NCI-H187 treated with DMSO at 0.1 percent for 48 hours (cell line): ENCODE results near the gene CAPN3.

ENCODE experiments used
- DNase-seq: peaks from one replicate; lab custom pipeline; 2025; lab: John Stamatoyannopoulos, UW

CAPN3 gene

DNA sequence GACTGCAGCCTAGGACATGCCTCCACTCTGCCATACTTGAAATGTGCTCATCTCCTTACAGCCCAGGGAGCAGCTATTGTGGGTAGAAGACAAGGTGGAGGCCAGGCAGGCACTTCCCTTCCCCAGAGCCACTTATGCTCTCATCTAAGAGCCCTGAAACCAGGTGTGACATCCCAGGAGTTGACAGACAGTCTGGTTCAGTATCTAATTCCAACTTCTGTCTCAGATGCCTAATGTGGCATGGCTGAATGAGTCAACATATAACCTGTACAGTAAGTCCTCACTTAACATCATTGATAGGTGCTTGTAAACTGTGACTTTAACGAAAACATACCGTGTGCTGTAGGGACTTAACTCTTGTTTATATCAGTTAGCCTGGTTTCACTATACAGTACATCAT is 1.2 kb upstream of the CAPN3 start:
- peak; percentile 8 for DNase-seq

DNA sequence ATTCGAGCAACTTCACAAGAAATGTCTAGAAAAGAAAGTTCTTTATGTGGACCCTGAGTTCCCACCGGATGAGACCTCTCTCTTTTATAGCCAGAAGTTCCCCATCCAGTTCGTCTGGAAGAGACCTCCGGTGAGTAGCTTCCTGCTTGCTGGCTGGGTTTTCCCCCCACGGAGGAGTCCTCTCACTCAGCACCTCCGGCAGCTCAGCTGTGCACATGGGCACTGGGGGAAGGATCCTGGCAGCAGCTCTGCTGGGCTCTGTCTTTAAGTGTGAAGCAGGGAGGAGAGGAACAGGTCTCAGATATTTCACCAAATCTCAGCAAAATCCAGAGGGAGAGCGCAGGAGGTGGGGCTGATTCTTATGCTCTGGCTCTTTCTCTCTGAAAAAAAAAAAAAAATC is 684 bp downstream of the CAPN3 start:
- DNase-seq: no peak

GRCh38 chr15:42360535-42361112 is 1.3 kb downstream of the CAPN3 start:
- no peak for DNase-seq

DNA sequence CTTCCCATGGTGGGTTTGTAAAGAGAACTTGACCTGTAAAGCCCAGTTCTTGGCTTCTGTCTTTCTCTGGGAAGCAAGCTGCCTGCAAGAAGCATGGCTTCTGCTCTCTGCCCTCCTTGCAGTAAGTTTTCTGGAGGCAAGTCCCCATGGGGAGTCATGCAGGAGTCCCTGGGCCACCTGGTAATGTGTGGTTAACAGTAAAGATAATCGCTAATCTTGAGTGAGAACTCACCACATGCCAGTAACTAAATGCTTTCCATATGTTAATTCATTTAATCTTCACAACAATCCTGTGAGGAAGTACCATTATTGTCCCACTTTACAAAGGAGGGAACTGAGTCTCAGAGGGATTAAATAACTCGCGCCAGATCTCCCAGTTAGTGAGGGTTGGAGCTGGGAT is 4.2 kb downstream of the CAPN3 start:
- DNase-seq: no peak

DNA sequence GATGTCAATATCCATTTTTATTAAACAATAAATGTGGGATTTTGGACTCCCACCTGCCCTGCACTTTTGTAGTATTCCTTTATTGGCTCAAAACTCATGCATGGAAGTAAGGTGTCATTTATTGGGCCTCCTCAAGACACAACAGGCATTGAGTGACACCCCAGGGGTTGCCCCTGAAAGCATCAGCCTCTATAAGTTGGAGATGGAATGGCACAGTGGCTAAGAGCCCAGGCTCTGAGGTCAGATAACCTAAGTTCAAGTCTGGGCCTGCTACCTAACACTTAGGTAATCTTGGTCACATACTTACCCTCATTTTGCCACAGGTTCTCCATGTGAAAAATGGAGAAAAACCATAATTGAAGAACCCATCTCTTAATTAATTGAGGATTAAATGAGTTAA is 4.6 kb downstream of the CAPN3 start:
- DNase-seq: no peak

DNA sequence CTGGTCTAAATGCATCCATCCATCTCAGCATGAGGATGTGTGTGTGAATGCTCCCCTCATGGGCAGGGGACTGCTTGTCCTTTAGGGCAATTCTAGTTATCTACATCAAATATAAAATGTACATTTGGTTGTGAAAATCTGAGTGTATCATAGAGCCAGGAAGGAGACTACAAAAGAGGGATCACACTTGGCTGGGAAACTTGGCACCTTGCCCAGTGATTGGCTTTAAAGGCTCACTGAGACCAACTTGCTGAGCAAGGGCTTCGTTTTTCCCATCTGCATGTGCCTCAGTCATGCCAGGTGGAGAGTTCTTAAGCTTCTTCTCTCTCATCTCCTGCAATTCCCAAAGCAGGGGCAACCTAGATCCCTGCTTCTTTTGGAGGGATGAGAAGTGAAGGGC is 5.2 kb downstream of the CAPN3 start:
- no peak for DNase-seq

GRCh38 chr15:42365921-42366550 is 6.7 kb downstream of the CAPN3 start:
- no peak for DNase-seq

GRCh38 chr15:42367041-42367440 is 7.7 kb downstream of the CAPN3 start:
- DNase-seq: no peak

- no peak for DNase-seq
Observed at GRCh38 chr15:42368096-42368495, 8.8 kb downstream of the CAPN3 start.

DNA sequence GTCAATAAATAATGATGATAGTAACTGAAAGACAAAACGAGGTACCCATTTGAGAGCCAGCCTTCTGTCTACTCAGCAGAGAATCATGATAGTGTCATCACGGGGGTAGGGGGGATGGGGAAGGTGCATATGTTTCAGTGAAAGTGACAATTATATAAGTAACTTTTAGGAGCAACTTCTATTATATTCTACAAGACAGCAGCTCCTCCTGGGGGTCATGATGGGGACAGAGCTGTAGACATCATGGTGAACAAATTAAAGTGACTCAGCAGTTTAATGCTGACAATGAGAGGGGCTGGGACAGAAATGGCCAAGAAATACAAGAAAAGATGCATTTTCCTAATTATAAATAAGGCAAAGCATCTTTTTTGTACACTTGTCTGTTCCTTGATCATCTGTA is 11.8 kb downstream of the CAPN3 start:
- DNase-seq: no peak

DNA sequence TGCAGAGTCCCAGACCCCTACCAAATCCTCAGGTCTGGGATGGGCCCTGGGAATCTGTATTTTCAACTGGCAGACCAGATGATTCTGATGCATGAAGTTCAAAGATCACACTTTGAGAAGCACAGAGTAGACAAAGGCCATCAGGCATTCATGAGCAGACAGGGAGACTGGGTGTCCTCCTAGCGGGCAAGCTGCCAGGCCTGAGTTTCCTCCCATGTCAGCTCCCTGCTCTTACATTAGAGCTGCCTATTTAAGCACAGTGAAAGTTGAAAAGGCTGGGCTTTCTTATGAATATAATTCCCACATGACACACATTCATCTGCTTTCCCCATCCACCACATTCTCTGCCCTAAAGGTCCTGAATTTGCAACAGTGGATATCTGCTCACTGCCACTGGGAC is 14.0 kb downstream of the CAPN3 start:
- DNase-seq: no peak

DNA sequence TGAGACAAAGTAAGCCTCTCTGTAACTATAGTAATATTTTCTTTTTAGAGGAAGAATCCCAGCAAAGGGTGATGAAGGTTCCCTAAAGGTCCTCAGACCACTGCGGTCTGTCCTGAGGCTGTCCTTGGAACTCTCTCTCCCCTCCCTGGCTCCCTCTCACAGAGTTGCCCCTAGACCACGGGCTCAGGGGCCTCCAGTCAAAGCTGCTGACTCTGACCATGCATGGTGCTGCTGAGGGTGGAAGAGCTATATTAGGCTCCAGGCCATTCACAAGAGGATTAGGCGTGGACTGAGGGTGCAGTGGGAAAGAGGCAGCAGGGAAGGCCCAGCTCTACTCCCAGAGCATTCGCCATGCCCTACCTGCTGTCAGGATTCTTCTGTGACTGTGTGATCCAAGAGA is 14.6 kb downstream of the CAPN3 start:
- DNase-seq: no peak

GRCh38 chr15:42374810-42375209 is 15.5 kb downstream of the CAPN3 start:
- DNase-seq: no peak

GRCh38 chr15:42375252-42375651 is 16.0 kb downstream of the CAPN3 start:
- no peak for DNase-seq

GRCh38 chr15:42375941-42376340 is 16.6 kb downstream of the CAPN3 start:
- no peak for DNase-seq

DNA sequence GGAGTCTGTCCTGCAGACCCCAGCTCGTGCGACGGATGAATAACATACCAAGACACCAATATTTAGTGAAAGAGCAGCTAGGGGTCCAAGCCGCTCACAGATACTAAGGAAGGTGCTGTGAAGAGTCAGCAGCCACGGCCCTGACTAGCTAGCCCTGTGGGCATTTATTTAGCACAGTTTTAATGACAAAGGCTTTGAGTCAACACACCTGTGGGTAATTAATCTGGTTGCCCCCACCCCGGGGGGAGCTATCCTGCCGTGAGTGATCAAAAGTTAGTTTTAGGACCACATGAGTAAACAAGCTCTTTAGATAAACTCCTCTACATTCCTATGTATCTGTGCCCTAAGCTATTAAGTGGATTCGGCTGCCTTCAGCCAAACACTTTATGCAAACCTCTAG is 18.7 kb downstream of the CAPN3 start:
- no peak for DNase-seq

GRCh38 chr15:42384597-42384996 is 25.3 kb downstream of the CAPN3 start:
- DNase-seq: no peak

DNA sequence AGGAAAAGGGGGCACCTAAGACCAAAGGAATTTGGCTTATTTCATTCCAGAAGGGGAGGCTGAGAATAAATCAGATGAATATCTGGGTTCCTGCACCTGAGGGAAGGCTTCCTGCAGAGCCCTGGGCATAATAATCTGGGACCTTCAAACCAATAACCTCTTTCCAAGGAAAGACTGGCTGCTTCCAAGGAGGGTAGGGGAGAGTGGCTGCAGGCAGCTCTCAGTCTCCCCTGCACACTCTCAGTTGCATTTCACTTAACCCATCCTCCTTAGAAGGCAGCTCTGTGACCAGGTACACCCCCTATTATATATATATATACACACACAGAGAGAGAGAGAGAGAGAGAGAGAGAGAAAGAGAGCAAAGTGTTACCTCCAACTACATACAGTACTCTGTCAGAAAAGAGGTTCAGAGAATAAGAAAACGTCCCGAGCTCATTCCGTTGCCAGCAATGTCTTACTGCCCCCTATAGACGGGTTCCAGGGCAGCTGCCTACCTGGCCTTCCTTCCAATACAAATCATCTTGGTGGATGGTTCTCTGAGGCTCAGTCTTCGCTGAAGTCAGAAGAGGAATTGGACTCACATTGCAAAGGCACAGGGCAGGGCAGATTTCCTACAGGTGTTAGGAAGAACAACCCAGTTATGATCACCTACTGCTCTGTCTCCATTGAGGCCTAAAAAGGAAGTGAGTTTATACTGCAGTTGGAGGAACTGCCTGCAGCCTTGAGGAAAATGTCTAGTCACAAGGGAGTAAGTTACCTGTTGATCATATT is 26.1 kb downstream of the CAPN3 start:
- DNase-seq: no peak

DNA sequence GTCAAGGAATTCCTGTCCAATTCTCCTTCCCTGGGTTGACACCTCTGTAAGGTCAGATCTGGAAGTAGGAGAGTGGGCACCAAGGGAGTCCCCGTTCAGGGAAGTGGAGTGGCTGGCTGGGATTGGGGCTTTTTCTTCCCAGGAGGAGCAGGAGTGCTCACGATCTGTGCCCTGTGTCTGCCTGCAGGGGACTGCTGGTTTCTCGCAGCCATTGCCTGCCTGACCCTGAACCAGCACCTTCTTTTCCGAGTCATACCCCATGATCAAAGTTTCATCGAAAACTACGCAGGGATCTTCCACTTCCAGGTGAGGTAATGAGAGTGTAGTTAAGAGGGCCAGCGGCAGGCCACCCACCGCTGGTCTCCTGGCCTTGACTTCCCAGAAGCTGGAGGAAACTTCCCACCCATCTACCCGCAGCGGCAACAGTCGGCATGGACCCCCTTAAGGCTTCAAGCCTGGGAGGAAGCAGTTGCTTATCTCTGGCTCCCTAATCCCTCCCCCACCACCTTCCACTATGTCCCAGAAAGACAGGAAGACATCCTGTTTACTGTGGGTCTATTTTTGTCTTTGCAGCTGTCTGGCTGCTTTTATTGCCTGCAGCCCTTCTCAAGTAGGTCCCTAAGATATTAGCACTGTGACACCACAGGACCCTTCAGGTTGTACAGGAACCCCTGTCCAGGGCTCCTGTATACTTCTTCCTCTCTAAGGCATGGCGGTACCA is 26.8 kb downstream of the CAPN3 start:
- DNase-seq: no peak

- DNase-seq: no peak
Observed at GRCh38 chr15:42387603-42388002, 28.3 kb downstream of the CAPN3 start.

DNA sequence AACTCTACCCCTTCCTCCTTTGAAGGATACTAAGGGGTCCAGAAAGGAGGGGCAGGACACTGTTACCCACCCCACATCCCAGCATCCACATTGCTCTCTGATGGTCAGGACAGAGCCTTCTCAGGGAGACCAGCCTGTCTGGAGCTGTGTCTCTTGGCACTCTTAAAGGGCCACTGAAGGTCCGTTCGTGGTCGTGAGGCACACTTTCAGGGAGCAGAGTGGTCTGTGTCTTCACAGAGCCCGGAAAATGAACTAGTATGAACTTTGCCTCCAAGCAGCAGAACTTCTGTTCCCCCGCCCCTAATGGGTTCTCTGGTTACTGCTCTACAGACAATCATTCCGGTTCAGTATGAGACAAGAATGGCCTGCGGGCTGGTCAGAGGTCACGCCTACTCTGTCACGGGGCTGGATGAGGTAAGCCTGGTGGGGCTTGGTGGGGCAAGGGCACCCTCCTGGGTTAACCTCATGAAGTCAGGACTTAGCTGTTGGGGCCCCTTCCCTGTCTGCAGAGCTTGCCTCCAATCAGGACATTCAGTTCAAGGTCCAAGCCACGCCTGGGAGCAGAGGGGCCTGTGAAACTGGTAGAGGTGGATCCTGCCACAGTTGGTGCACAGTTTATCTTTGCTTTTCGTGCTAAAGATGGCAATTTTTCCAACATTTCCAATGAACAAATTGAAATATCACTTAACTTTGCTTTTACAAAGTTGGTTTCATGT is 33.2 kb downstream of the CAPN3 start:
- no peak for DNase-seq

DNA sequence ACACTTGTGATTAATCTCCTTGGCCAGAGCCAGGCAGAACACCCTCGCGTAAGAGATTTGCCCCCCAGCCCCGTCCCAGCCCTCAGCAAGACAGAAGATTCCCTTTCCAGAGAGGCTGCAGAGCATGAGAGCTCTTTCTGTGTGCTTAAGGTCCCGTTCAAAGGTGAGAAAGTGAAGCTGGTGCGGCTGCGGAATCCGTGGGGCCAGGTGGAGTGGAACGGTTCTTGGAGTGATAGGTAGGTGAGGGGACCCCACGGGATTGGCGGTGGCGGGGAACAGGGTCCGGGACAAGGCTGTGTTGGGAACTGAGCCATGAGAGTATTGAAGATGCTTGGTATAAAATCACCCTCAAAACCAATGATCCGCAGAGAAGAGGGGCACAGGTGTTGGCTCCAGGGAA is 34.8 kb downstream of the CAPN3 start:
- DNase-seq: no peak
